LoVo (cell line): ENCODE results near the gene GPX1.
A peak's percentile ranks its signal among the peaks of the same experiment; 100 is the strongest.
"Not testable (repeated sequence)": the region's sequence is repeated elsewhere in the genome, so short reads cannot be mapped to it uniquely, and the experiment has no call there.

Experiments used
- DNase-seq: peaks from one replicate; pipeline ENCODE4 v3.0.0-alpha.2; 2016; ENCODE audit warnings: low spot score

The GPX1 gene

GRCh38 chr3:49358217-49358883 lies at the start of gene GPX1:
Gene GPX1 (minus strand): TSS chr3:49358353. CDS start chr3:49358278, 75 bp downstream.
- DNase-seq = peak; percentile 94

- DNase-seq = no peak
These were observed 48.7 kb upstream of the GPX1 start for GRCh38 chr3:49406571-49407565.

- not testable (repeated sequence) for DNase-seq
These were observed 47.4 kb upstream of the GPX1 start for GRCh38 chr3:49405570-49405969.

GRCh38 chr3:49403891-49404290 lies 45.7 kb upstream of the GPX1 start:
- DNase-seq = no peak

GRCh38 chr3:49401766-49402165 lies 43.6 kb upstream of the GPX1 start:
- no peak for DNase-seq

- no peak for DNase-seq
These were observed 41.3 kb upstream of the GPX1 start for GRCh38 chr3:49399461-49399860.

- DNase-seq = no peak
These were observed 39.3 kb upstream of the GPX1 start for GRCh38 chr3:49397470-49397869.

- not testable (repeated sequence) for DNase-seq
These were observed 33.2 kb upstream of the GPX1 start for GRCh38 chr3:49391310-49391709.

GRCh38 chr3:49389297-49389696 lies 31.1 kb upstream of the GPX1 start:
- DNase-seq = no peak

GRCh38 chr3:49388289-49388820 lies 30.2 kb upstream of the GPX1 start:
- no peak for DNase-seq

GRCh38 chr3:49387721-49388120 lies 29.6 kb upstream of the GPX1 start:
- no peak for DNase-seq

- DNase-seq = no peak
These were observed 28.1 kb upstream of the GPX1 start for GRCh38 chr3:49386056-49386756.

GRCh38 chr3:49385617-49386016 lies 27.5 kb upstream of the GPX1 start:
- no peak for DNase-seq

GRCh38 chr3:49383387-49383786 lies 25.2 kb upstream of the GPX1 start:
- no peak for DNase-seq

- DNase-seq = peak; percentile 18
These were observed 20.2 kb upstream of the GPX1 start for GRCh38 chr3:49378249-49378895.

GRCh38 chr3:49377483-49377882 lies 19.3 kb upstream of the GPX1 start:
- no peak for DNase-seq

- DNase-seq = no peak
These were observed 13.8 kb upstream of the GPX1 start for GRCh38 chr3:49371946-49372345.

- no peak for DNase-seq
These were observed 12.6 kb upstream of the GPX1 start for GRCh38 chr3:49370585-49371290.

- no peak for DNase-seq
These were observed 4.4 kb upstream of the GPX1 start for GRCh38 chr3:49362561-49362960.

- DNase-seq = peak; percentile 37
These were observed 1.5 kb upstream of the GPX1 start for GRCh38 chr3:49359623-49360022.

GRCh38 chr3:49358884-49359225 lies 702 bp upstream of the GPX1 start:
- DNase-seq = no peak
